Measurements from ENCODE around the gene C19orf25. TPM values are rescaled to one million over a fixed set of nuclear protein-coding genes. Genes with fewer than 3 reads are reported as not detected.

The C19orf25 gene
- total and polyA plus RNA-seq, 9 of the 15 experiments (the other 6 are each of a cell fraction or from before 2014, with no cell fraction given), result 0.79 to 96.0 (median 36.1) TPM

DNA sequence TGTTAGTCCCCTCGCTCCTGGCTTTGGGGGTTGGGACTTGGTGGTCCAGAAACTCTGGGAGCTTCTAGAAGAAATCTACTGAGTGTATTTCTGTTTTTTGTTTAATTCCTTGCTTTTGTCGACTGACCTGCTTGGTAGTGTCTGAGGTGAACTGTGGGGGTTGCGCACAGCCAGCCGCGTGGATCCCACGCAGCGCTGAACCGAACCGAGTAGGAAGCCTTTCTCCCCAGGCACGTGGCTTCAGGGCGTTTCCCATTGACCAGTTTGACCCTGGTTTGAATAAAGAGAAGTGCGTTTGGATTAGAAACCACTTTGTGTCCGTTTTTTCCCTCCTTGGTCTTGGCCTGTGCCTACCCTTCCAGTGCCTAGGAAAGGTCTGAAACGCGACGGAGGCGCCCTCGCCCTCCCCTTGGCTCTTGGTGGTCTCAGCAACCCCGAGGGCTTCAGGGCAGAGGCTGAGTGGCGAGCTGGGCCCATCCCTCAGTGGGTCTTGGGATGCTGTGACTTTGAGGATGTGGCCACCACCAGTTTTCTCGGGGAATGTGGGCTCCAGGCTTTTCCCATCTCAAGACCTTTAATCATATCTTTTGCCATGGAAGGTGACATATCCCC, 43.5 kb downstream of the C19orf25 start (continued):
- TF ChIP-seq, protein P1, sequence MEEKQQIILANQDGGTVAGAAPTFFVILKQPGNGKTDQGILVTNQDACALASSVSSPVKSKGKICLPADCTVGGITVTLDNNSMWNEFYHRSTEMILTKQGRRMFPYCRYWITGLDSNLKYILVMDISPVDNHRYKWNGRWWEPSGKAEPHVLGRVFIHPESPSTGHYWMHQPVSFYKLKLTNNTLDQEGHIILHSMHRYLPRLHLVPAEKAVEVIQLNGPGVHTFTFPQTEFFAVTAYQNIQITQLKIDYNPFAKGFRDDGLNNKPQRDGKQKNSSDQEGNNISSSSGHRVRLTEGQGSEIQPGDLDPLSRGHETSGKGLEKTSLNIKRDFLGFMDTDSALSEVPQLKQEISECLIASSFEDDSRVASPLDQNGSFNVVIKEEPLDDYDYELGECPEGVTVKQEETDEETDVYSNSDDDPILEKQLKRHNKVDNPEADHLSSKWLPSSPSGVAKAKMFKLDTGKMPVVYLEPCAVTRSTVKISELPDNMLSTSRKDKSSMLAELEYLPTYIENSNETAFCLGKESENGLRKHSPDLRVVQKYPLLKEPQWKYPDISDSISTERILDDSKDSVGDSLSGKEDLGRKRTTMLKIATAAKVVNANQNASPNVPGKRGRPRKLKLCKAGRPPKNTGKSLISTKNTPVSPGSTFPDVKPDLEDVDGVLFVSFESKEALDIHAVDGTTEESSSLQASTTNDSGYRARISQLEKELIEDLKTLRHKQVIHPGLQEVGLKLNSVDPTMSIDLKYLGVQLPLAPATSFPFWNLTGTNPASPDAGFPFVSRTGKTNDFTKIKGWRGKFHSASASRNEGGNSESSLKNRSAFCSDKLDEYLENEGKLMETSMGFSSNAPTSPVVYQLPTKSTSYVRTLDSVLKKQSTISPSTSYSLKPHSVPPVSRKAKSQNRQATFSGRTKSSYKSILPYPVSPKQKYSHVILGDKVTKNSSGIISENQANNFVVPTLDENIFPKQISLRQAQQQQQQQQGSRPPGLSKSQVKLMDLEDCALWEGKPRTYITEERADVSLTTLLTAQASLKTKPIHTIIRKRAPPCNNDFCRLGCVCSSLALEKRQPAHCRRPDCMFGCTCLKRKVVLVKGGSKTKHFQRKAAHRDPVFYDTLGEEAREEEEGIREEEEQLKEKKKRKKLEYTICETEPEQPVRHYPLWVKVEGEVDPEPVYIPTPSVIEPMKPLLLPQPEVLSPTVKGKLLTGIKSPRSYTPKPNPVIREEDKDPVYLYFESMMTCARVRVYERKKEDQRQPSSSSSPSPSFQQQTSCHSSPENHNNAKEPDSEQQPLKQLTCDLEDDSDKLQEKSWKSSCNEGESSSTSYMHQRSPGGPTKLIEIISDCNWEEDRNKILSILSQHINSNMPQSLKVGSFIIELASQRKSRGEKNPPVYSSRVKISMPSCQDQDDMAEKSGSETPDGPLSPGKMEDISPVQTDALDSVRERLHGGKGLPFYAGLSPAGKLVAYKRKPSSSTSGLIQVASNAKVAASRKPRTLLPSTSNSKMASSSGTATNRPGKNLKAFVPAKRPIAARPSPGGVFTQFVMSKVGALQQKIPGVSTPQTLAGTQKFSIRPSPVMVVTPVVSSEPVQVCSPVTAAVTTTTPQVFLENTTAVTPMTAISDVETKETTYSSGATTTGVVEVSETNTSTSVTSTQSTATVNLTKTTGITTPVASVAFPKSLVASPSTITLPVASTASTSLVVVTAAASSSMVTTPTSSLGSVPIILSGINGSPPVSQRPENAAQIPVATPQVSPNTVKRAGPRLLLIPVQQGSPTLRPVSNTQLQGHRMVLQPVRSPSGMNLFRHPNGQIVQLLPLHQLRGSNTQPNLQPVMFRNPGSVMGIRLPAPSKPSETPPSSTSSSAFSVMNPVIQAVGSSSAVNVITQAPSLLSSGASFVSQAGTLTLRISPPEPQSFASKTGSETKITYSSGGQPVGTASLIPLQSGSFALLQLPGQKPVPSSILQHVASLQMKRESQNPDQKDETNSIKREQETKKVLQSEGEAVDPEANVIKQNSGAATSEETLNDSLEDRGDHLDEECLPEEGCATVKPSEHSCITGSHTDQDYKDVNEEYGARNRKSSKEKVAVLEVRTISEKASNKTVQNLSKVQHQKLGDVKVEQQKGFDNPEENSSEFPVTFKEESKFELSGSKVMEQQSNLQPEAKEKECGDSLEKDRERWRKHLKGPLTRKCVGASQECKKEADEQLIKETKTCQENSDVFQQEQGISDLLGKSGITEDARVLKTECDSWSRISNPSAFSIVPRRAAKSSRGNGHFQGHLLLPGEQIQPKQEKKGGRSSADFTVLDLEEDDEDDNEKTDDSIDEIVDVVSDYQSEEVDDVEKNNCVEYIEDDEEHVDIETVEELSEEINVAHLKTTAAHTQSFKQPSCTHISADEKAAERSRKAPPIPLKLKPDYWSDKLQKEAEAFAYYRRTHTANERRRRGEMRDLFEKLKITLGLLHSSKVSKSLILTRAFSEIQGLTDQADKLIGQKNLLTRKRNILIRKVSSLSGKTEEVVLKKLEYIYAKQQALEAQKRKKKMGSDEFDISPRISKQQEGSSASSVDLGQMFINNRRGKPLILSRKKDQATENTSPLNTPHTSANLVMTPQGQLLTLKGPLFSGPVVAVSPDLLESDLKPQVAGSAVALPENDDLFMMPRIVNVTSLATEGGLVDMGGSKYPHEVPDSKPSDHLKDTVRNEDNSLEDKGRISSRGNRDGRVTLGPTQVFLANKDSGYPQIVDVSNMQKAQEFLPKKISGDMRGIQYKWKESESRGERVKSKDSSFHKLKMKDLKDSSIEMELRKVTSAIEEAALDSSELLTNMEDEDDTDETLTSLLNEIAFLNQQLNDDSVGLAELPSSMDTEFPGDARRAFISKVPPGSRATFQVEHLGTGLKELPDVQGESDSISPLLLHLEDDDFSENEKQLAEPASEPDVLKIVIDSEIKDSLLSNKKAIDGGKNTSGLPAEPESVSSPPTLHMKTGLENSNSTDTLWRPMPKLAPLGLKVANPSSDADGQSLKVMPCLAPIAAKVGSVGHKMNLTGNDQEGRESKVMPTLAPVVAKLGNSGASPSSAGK (IDR thresholded peaks at IDR 0.05), result peak; percentile 69
- TF ChIP-seq ETV1 (tag; conservative IDR thresholded peaks at IDR 0.05; ENCODE audit: low read depth) (no peak), SPI1 (IDR thresholded peaks at IDR 0.05; ENCODE audit: borderline replicate concordance, low read depth, low read length) (peak; percentile 48; the same call in 1 of the 2 replicates), ZNF644 (tag; IDR thresholded peaks at IDR 0.05; ENCODE audit: low read depth) (no peak), ILK (tag; IDR thresholded peaks at IDR 0.05; ENCODE audit: borderline replicate concordance, low read depth) (no peak), E2F6 (IDR thresholded peaks at IDR 0.05; ENCODE audit: borderline replicate concordance in 1 of 2, extremely low read depth in 1 of 2, insufficient read depth in 1 of 2, insufficient read length in 1 of 2, low read depth in 1 of 2, low read length in 1 of 2, poor library complexity in 1 of 2, severe bottlenecking in 1 of 2) (peak; percentile 46 to 71), ZFP36 (IDR thresholded peaks at IDR 0.05; ENCODE audit: low read depth, low read length, partially characterized antibody) (no peak), PHF8 (IDR thresholded peaks at IDR 0.05; ENCODE audit: borderline replicate concordance, low read length) (no peak), SMARCA4 (IDR thresholded peaks at IDR 0.05) (no peak), GABPB1 (CRISPR knock-in tag; IDR thresholded peaks at IDR 0.05) (no peak), ZNF75A (CRISPR knock-in tag; IDR thresholded peaks at IDR 0.05) (no peak), POLR2G (IDR thresholded peaks at IDR 0.05; ENCODE audit: low read depth, low read length) (0 out of 2 replicates have a peak, but pooled peaks have one; percentile 47)
- TF ChIP-seq, protein P2, sequence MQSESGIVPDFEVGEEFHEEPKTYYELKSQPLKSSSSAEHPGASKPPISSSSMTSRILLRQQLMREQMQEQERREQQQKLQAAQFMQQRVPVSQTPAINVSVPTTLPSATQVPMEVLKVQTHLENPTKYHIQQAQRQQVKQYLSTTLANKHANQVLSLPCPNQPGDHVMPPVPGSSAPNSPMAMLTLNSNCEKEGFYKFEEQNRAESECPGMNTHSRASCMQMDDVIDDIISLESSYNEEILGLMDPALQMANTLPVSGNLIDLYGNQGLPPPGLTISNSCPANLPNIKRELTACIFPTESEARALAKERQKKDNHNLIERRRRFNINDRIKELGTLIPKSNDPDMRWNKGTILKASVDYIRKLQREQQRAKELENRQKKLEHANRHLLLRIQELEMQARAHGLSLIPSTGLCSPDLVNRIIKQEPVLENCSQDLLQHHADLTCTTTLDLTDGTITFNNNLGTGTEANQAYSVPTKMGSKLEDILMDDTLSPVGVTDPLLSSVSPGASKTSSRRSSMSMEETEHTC (IDR thresholded peaks at IDR 0.05), result 0 out of 2 replicates have a peak, but pooled peaks have one; percentile 39

Measured in K562 (cell line).